ENCODE results near the gene MANF.

MANF gene

GRCh38 chr3:51401735-51402134 lies 16.6 kb downstream of the MANF start:
- Histone ChIP-seq H3K36me3 (ENCODE audit: control insufficient read depth, low read length) (peaks cover 75% of the 10 kb centered on the region), H3K9me2 (replicated peaks; ENCODE audit: control insufficient read depth, low read length) (no peaks in the 10 kb centered on the region), H3K9me3 (ENCODE audit: control insufficient read depth, insufficient read depth, low read length) (no peaks in the 10 kb centered on the region), H3K4me2 (ENCODE audit: low read length) (no peak overlapping the region), H3K27ac (ENCODE audit: low read depth, low read length) (no peak overlapping the region), H3K4me1 (ENCODE audit: control insufficient read depth, low read length) (no peaks in the 10 kb centered on the region), H3K79me2 (ENCODE audit: control insufficient read depth, low read length) (peaks cover 9% of the 10 kb centered on the region), H3K27me3 (ENCODE audit: control insufficient read depth, low read length) (no peaks in the 10 kb centered on the region), H3K4me3 (ENCODE audit: low read length) (no peak overlapping the region), H3F3A (ENCODE audit: control insufficient read depth, insufficient read depth) (peaks cover 24% of the 10 kb centered on the region), H4K20me1 (ENCODE audit: control insufficient read depth, insufficient read depth, low read depth, low read length) (no peaks in the 10 kb centered on the region)
- TF ChIP-seq, protein P1, sequence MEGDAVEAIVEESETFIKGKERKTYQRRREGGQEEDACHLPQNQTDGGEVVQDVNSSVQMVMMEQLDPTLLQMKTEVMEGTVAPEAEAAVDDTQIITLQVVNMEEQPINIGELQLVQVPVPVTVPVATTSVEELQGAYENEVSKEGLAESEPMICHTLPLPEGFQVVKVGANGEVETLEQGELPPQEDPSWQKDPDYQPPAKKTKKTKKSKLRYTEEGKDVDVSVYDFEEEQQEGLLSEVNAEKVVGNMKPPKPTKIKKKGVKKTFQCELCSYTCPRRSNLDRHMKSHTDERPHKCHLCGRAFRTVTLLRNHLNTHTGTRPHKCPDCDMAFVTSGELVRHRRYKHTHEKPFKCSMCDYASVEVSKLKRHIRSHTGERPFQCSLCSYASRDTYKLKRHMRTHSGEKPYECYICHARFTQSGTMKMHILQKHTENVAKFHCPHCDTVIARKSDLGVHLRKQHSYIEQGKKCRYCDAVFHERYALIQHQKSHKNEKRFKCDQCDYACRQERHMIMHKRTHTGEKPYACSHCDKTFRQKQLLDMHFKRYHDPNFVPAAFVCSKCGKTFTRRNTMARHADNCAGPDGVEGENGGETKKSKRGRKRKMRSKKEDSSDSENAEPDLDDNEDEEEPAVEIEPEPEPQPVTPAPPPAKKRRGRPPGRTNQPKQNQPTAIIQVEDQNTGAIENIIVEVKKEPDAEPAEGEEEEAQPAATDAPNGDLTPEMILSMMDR (IDR thresholded peaks at IDR 0.05; ENCODE audit: low read depth, low read length, poor library complexity, severe bottlenecking), result no peak
- no peak for TF ChIP-seq EZH2phosphoT487 (IDR thresholded peaks at IDR 0.05; ENCODE audit: borderline replicate concordance, low read length)

DNA sequence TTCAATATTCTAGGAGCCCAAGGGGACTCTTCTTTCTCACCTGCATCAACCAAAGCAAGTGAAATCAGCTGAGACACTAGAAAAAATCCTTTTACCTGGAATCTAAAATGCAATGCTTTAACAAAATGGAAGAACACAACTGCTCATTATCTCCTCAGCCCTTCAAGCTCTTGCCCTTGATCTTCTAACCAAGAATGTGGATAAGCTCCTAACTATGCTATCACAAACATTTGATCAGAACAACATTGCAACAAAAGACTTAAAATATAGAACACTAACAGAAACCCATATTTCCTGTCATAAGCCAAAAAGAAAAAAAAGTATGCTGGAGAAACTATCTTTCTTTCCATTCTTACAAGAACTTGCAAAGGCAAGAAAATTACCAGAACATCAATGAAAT lies 18.6 kb downstream of the MANF start:
- H3K9me2 ChIP-seq (replicated peaks; ENCODE audit: control insufficient read depth, low read length), result no peaks in the 10 kb centered on the region
- H3K4me3 ChIP-seq (ENCODE audit: low read length), result no peak overlapping the region
- no peak overlapping the region for H3K4me2 ChIP-seq (ENCODE audit: low read length)
- TF ChIP-seq, protein P1 (IDR thresholded peaks at IDR 0.05; ENCODE audit: low read depth, low read length, poor library complexity, severe bottlenecking), result no peak
- no peak for TF ChIP-seq EZH2phosphoT487 (IDR thresholded peaks at IDR 0.05; ENCODE audit: borderline replicate concordance, low read length)
- 0 out of 2 replicates have a peak, but pooled peaks cover 2% of the 10 kb centered on the region for H3K79me2 ChIP-seq (ENCODE audit: control insufficient read depth, low read length)
- H3K4me1 ChIP-seq (ENCODE audit: control insufficient read depth, low read length), result no peaks in the 10 kb centered on the region
- H3F3A ChIP-seq (ENCODE audit: control insufficient read depth, insufficient read depth), result peaks cover 8% of the 10 kb centered on the region
- no peaks in the 10 kb centered on the region for H3K9me3 ChIP-seq (ENCODE audit: control insufficient read depth, insufficient read depth, low read length)
- H4K20me1 ChIP-seq (ENCODE audit: control insufficient read depth, insufficient read depth, low read depth, low read length), result no peaks in the 10 kb centered on the region
- H3K27ac ChIP-seq (ENCODE audit: low read depth, low read length), result no peak overlapping the region
- H3K27me3 ChIP-seq (ENCODE audit: control insufficient read depth, low read length), result no peaks in the 10 kb centered on the region
- peaks cover 69% of the 10 kb centered on the region for H3K36me3 ChIP-seq (ENCODE audit: control insufficient read depth, low read length)

DNA sequence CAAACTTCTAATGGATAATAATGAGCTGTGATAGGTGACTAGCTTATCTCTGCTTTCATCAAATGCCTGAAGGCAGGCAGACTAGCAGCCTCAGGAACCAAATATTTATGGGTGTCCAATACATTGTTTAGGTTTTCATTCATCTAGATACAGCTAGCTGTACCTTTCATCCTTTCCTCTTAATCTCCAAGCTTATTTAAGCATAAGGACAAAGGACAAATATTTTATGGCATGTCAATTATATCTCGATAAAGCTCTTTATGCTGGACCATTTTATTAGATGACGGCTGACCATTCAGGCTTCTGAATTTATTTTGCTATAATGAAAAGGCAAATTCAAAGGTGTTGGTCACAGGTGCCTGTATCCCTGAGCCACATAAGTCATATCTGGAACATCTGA lies 22.9 kb downstream of the MANF start:
- Histone ChIP-seq H3F3A (ENCODE audit: control insufficient read depth, insufficient read depth) (no peaks in the 10 kb centered on the region), H3K27me3 (ENCODE audit: control insufficient read depth, low read length) (no peaks in the 10 kb centered on the region), H3K9me3 (ENCODE audit: control insufficient read depth, insufficient read depth, low read length) (no peaks in the 10 kb centered on the region), H3K4me3 (ENCODE audit: low read length) (no peak overlapping the region), H3K9me2 (replicated peaks; ENCODE audit: control insufficient read depth, low read length) (no peaks in the 10 kb centered on the region), H3K4me1 (ENCODE audit: control insufficient read depth, low read length) (no peaks in the 10 kb centered on the region), H3K27ac (ENCODE audit: low read depth, low read length) (no peak overlapping the region), H3K79me2 (ENCODE audit: control insufficient read depth, low read length) (peaks cover 15% of the 10 kb centered on the region), H3K4me2 (ENCODE audit: low read length) (no peak overlapping the region), H3K36me3 (ENCODE audit: control insufficient read depth, low read length) (peaks cover 70% of the 10 kb centered on the region), H4K20me1 (ENCODE audit: control insufficient read depth, insufficient read depth, low read depth, low read length) (no peaks in the 10 kb centered on the region)
- no peak for TF ChIP-seq EZH2phosphoT487 (IDR thresholded peaks at IDR 0.05; ENCODE audit: borderline replicate concordance, low read length)
- TF ChIP-seq, protein P1 (IDR thresholded peaks at IDR 0.05; ENCODE audit: low read depth, low read length, poor library complexity, severe bottlenecking), result no peak

Measured in DOHH2 (cell line).